PC-3 (cell line): ENCODE results near the gene RFTN1. TPM values are rescaled to one million over a fixed set of nuclear protein-coding genes. Genes with fewer than 3 reads are reported as not detected.

ENCODE experiments used
- ATAC-seq: fragments of 200-7000 bp; cut with Tn5 transposase; 2 replicates; pipeline ENCODE4 v1.9.1; 2020; ENCODE audit warnings: mild to moderate bottlenecking, moderate library complexity
- BruUV-seq: library from RNA; stranded (reverse); fragments of 400-500 nt; replicated peaks from 2 replicates; lab custom pipeline; 2021; lab: Mats Ljungman, UMichigan
- CTCF ChIA-PET: fragments of 300-600 bp; sonication (Branson Sonifier 250); formaldehyde crosslinking; loops from one replicate; lab custom pipeline; 2022; ENCODE audit warnings: antibody characterized with exemption; lab: Charles Lee
- POLR2A ChIA-PET: fragments of 300-600 bp; sonication (Branson Sonifier 250); formaldehyde crosslinking; loops from one replicate; lab custom pipeline; 2022; ENCODE audit warnings: antibody characterized with exemption; ENCODE audit not compliant: unreplicated experiment; lab: Charles Lee
- DNase-seq: peaks from one replicate; pipeline ENCODE4 v3.0.0-alpha.2; 2015
- H2AFZ ChIP-seq: fragments of 300-600 bp; sonication (generic); 2 replicates; pipeline ENCODE4 v1.6.0; 2016; ENCODE audit warnings: antibody characterized with exemption, low read length
- H3F3A ChIP-seq: fragments of 300-600 bp; sonication (generic); one replicate; pipeline ENCODE4 v1.6.0; 2017; ENCODE audit warnings: antibody characterized with exemption, low read length, control low read depth, mild to moderate bottlenecking; ENCODE audit not compliant: unreplicated experiment
- H3K27ac ChIP-seq: fragments of 300-600 bp; sonication (generic); 2 replicates; pipeline ENCODE4 v1.5.1; 2016; ENCODE audit warnings: mild to moderate bottlenecking, low read length
- H3K27me3 ChIP-seq: fragments of 300-600 bp; sonication (generic); 2 replicates; pipeline ENCODE4 v1.6.1; 2016; ENCODE audit warnings: low read length, mixed read lengths
- H3K36me3 ChIP-seq: fragments of 300-600 bp; sonication (generic); 2 replicates; pipeline ENCODE4 v1.6.1; 2016; ENCODE audit warnings: low read depth, mixed run types, low read length, mixed read lengths
- H3K4me1 ChIP-seq: fragments of 300-600 bp; sonication (generic); 2 replicates; pipeline ENCODE4 v1.5.1; 2016; ENCODE audit warnings: low read length; ENCODE audit not compliant: insufficient read depth
- H3K4me2 ChIP-seq: fragments of 300-600 bp; sonication (generic); 2 replicates; pipeline ENCODE4 v1.6.0; 2016; ENCODE audit warnings: low read length
- H3K4me3 ChIP-seq: fragments of 300-600 bp; sonication (generic); 2 replicates; pipeline ENCODE4 v1.5.1; 2016; ENCODE audit warnings: mild to moderate bottlenecking, low read length, mixed read lengths
- H3K79me2 ChIP-seq: fragments of 300-600 bp; sonication (generic); 2 replicates; pipeline ENCODE4 v1.6.1; 2017; ENCODE audit warnings: low read length, mixed read lengths
- H3K9ac ChIP-seq: fragments of 300-600 bp; sonication (generic); 2 replicates; pipeline ENCODE4 v1.6.0; 2016; ENCODE audit warnings: mild to moderate bottlenecking, low read length
- H3K9me2 ChIP-seq: fragments of 300-600 bp; sonication (generic); replicated peaks from 2 replicates; pipeline ENCODE4 v1.6.1; 2016; ENCODE audit warnings: mixed run types, low read length, mixed read lengths
- H3K9me3 ChIP-seq: fragments of 300-600 bp; sonication (generic); 2 replicates; pipeline ENCODE4 v1.6.1; 2016; ENCODE audit warnings: low read length, mixed read lengths
- H4K20me1 ChIP-seq: fragments of 300-600 bp; sonication (generic); 2 replicates; pipeline ENCODE4 v1.6.1; 2016; ENCODE audit warnings: low read length, mixed read lengths
- EZH2 ChIP-seq: fragments of 300-600 bp; sonication (generic); IDR thresholded peaks from one replicate; pipeline ENCODE4 v1.6.1; 2017; ENCODE audit warnings: antibody characterized with exemption, mild to moderate bottlenecking, low read length; ENCODE audit not compliant: unreplicated experiment
- EZH2phosphoT487 ChIP-seq: fragments of 300-600 bp; sonication (generic); IDR thresholded peaks from 2 replicates; pipeline ENCODE4 v1.6.1; 2018; ENCODE audit warnings: mild to moderate bottlenecking, antibody characterized with exemption, low read length, borderline replicate concordance
- intact Hi-C: fragments of 100-400 bp; cut with micrococcal nuclease; formaldehyde crosslinking; loops from 2 replicates; pipeline ENCODE4 v1.9.0; 2023
- total RNA-seq: library from RNA; depleted of rRNA; stranded (reverse); fragments of >200 nt; gene quantifications from 2 replicates; pipeline ENCODE4 v1.2.3, GENCODE V29; 2014
- TF ChIP-seq, protein P1 (sequence below): fragments of 300-600 bp; sonication (generic); conservative IDR thresholded peaks from 2 replicates; pipeline ENCODE4 v1.5.1; 2017; ENCODE audit warnings: antibody characterized with exemption, low read depth, mild to moderate bottlenecking, low read length

Gene RFTN1
- total RNA-seq, 1 experiment from 2014 or later: 9.7 TPM

DNA sequence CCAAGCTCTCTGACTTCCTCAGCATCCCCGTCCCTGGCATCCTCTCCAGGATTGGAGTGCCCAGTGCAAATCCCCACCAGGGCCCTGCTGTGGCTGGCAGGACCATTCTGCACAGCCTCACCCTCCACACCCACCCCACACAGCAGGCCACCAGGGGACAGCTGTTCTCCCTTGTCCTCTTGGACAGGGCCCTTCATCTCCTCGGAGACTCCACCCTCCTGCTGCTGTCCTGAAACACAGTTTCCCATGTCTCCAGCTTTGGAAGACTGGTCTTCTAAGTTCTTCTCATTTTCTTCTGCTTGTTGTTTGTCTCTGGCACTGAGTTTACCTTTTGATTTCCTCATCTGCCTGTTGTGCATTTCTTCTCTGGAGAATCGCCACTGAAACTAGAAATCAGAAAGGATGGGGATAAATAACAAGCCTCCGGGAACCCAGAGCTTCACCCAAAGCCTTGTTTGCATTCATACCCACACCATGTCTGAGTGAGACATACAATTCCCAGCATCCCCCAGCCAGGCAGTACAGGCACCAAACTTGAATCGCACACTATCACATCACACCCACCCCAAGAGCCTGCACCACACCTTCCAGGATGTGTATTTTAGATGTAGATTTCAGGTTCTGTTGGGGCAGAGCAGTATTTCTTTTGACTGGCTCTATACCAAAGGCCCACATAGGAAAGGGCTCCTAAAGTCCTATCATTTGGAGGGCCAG lies 196.5 kb downstream of the RFTN1 start:
- Histone ChIP-seq H2AFZ (no peak overlapping the region), H4K20me1 (no peaks in the 10 kb centered on the region), H3K9me3 (no peaks in the 10 kb centered on the region), H3K79me2 (no peaks in the 10 kb centered on the region), H3K36me3 (0 out of 2 replicates have a peak, but pooled peaks cover 2% of the 10 kb centered on the region), H3K27me3 (no peaks in the 10 kb centered on the region), H3K4me2 (no peak overlapping the region), H3K27ac (no peak overlapping the region), H3F3A (no peaks in the 10 kb centered on the region), H3K9me2 (no peaks in the 10 kb centered on the region), H3K9ac (no peak overlapping the region), H3K4me3 (no peak overlapping the region), H3K4me1 (no peaks in the 10 kb centered on the region)
- no TSS peak for BruUV-seq
- intact Hi-C loops: no loop called here
- ATAC-seq (no peak), DNase-seq (no peak)
- ChIA-PET POLR2A (no interaction called here), CTCF (no interaction called here)
- TF ChIP-seq EZH2phosphoT487 (no peak), EZH2 (no peak)
- TF ChIP-seq, protein P1, sequence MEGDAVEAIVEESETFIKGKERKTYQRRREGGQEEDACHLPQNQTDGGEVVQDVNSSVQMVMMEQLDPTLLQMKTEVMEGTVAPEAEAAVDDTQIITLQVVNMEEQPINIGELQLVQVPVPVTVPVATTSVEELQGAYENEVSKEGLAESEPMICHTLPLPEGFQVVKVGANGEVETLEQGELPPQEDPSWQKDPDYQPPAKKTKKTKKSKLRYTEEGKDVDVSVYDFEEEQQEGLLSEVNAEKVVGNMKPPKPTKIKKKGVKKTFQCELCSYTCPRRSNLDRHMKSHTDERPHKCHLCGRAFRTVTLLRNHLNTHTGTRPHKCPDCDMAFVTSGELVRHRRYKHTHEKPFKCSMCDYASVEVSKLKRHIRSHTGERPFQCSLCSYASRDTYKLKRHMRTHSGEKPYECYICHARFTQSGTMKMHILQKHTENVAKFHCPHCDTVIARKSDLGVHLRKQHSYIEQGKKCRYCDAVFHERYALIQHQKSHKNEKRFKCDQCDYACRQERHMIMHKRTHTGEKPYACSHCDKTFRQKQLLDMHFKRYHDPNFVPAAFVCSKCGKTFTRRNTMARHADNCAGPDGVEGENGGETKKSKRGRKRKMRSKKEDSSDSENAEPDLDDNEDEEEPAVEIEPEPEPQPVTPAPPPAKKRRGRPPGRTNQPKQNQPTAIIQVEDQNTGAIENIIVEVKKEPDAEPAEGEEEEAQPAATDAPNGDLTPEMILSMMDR: no peak

DNA sequence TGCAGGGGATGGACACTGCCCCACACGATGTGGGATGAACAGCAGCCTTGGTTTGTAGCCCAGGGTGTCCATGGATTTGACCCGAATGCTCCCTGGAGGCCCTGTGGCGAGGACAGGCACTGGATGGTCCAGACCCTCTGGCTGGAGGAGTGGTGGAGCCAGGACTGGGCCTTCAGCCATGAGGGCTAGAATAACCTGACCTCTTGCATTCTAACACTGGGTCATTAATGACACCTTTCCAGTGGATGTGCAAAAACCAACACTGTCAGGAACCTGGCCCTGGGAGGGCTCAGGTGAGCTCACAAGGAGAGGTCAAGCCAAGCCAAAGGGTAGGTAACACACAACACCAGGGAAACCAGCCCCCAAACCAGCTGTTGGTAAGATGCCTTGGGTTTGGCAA lies 197.1 kb downstream of the RFTN1 start:
- Histone ChIP-seq H3K9ac (no peak overlapping the region), H3K4me2 (no peak overlapping the region), H3K27ac (no peak overlapping the region), H3K9me3 (no peaks in the 10 kb centered on the region), H3K36me3 (peaks cover 2% of the 10 kb centered on the region; the same call in 1 of the 2 replicates), H3K79me2 (no peaks in the 10 kb centered on the region), H3K4me3 (no peak overlapping the region), H3K9me2 (no peaks in the 10 kb centered on the region), H3K27me3 (no peaks in the 10 kb centered on the region), H4K20me1 (no peaks in the 10 kb centered on the region), H3K4me1 (no peaks in the 10 kb centered on the region), H2AFZ (no peak overlapping the region), H3F3A (no peaks in the 10 kb centered on the region)
- DNase-seq: no peak
- POLR2A ChIA-PET: no interaction called here
- CTCF ChIA-PET: no interaction called here
- TF ChIP-seq, protein P1: no peak
- TF ChIP-seq EZH2 (no peak), EZH2phosphoT487 (no peak)
- intact Hi-C loops: no loop called here
- BruUV-seq: no TSS peak
- no peak for ATAC-seq

DNA sequence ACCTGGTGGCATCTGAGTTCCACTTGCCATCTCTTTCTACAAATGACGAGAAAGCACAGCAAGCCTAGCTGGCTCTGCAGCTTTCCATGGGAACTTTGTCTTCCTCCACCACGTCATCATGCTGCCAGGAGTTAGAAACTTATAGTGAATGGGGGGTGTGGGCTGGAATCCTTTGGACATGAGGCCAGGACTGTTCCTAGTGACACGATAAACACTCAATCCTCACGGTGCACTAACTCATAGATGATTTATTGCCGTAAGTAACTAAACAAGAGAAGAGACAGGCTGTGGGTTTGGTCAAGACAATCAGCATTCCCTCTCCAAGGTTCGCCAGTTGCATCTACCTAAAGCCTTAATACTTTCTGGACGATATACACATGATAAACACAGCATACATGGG lies 197.9 kb downstream of the RFTN1 start:
- ATAC-seq: no peak
- no peaks in the 10 kb centered on the region for H3K9me2 ChIP-seq
- H3K9me3 ChIP-seq: no peaks in the 10 kb centered on the region
- POLR2A ChIA-PET: no interaction called here
- H4K20me1 ChIP-seq: no peaks in the 10 kb centered on the region
- no peak overlapping the region for H3K27ac ChIP-seq
- H3F3A ChIP-seq: no peaks in the 10 kb centered on the region
- H3K4me1 ChIP-seq: no peaks in the 10 kb centered on the region
- H3K79me2 ChIP-seq: no peaks in the 10 kb centered on the region
- H3K4me2 ChIP-seq: no peak overlapping the region
- no peaks in the 10 kb centered on the region for H3K27me3 ChIP-seq
- H3K4me3 ChIP-seq: no peak overlapping the region
- no peak overlapping the region for H3K9ac ChIP-seq
- no peak overlapping the region for H2AFZ ChIP-seq
- no TSS peak for BruUV-seq
- intact Hi-C loops: no loop called here
- CTCF ChIA-PET: no interaction called here
- H3K36me3 ChIP-seq: peaks cover 2% of the 10 kb centered on the region; the same call in 1 of the 2 replicates
- no peak for TF ChIP-seq EZH2phosphoT487
- no peak for TF ChIP-seq EZH2
- TF ChIP-seq, protein P1: no peak
- DNase-seq: no peak
